WERI-Rb-1 (cell line): Measurements from ENCODE around the gene SLC41A2.
A peak's percentile ranks its signal among the peaks of the same experiment; 100 is the strongest.
"Not testable (repeated sequence)": the region's sequence is repeated elsewhere in the genome, so short reads cannot be mapped to it uniquely, and the experiment has no call there.

Source experiments
- DNase-seq: peaks from one replicate; pipeline ENCODE4 v3.0.0-alpha.2; 2020
- H3K27ac ChIP-seq: fragments of 250-450 bp; sonication (Bioruptor Pico); 2 replicates; pipeline ENCODE4 v1.5.1; 2020; ENCODE audit warnings: mild to moderate bottlenecking, moderate library complexity
- H3K27me3 ChIP-seq: fragments of 250-450 bp; sonication (Bioruptor Pico); 2 replicates; pipeline ENCODE4 v1.5.1; 2021; ENCODE audit warnings: mild to moderate bottlenecking, low read depth, moderate library complexity; ENCODE audit not compliant: insufficient read depth, severe bottlenecking
- H3K36me3 ChIP-seq: fragments of 250-450 bp; sonication (Bioruptor Pico); 2 replicates; pipeline ENCODE4 v1.5.1; 2020; ENCODE audit warnings: mild to moderate bottlenecking, moderate library complexity
- H3K4me3 ChIP-seq: 2 replicates; pipeline ENCODE4 v1.5.1; 2011; ENCODE audit warnings: low read depth, mild to moderate bottlenecking, control low read depth, low read length
- H3K9me3 ChIP-seq: fragments of 250-450 bp; sonication (Bioruptor Pico); 2 replicates; pipeline ENCODE4 v1.5.1; 2021; ENCODE audit warnings: mild to moderate bottlenecking, moderate library complexity; ENCODE audit not compliant: severe bottlenecking
- TF ChIP-seq, protein P1 (sequence below): IDR thresholded peaks from 2 replicates; pipeline ENCODE4 v1.5.1; 2011; ENCODE audit warnings: low read depth, mild to moderate bottlenecking, control low read depth, inconsistent platforms, low read length

The SLC41A2 gene

DNA sequence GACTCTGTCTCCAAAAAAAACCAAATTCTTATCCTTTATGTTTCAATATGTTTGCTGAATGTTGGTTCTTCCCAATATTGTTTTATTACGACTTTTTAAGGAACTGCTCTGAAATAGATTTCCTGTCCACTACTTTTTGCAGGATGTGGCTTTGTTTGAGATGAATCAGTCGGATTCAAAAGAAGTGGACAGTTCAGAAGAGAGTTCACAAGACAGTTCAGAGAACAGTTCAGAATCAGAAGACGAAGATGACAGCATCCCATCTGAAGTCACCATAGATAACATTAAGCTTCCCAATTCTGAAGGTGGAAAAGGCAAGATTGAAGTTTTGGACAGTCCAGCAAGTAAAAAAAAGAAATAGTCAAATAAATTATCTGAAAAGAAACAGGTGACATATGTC lies 36.2 kb upstream of the SLC41A2 start:
- DNase-seq, result no peak
- Histone ChIP-seq H3K27me3 (no peaks in the 10 kb centered on the region), H3K36me3 (peaks cover 65% of the 10 kb centered on the region), H3K4me3 (no peak overlapping the region), H3K27ac (no peak overlapping the region), H3K9me3 (no peaks in the 10 kb centered on the region)
- TF ChIP-seq, protein P1, sequence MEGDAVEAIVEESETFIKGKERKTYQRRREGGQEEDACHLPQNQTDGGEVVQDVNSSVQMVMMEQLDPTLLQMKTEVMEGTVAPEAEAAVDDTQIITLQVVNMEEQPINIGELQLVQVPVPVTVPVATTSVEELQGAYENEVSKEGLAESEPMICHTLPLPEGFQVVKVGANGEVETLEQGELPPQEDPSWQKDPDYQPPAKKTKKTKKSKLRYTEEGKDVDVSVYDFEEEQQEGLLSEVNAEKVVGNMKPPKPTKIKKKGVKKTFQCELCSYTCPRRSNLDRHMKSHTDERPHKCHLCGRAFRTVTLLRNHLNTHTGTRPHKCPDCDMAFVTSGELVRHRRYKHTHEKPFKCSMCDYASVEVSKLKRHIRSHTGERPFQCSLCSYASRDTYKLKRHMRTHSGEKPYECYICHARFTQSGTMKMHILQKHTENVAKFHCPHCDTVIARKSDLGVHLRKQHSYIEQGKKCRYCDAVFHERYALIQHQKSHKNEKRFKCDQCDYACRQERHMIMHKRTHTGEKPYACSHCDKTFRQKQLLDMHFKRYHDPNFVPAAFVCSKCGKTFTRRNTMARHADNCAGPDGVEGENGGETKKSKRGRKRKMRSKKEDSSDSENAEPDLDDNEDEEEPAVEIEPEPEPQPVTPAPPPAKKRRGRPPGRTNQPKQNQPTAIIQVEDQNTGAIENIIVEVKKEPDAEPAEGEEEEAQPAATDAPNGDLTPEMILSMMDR, result no peak

DNA sequence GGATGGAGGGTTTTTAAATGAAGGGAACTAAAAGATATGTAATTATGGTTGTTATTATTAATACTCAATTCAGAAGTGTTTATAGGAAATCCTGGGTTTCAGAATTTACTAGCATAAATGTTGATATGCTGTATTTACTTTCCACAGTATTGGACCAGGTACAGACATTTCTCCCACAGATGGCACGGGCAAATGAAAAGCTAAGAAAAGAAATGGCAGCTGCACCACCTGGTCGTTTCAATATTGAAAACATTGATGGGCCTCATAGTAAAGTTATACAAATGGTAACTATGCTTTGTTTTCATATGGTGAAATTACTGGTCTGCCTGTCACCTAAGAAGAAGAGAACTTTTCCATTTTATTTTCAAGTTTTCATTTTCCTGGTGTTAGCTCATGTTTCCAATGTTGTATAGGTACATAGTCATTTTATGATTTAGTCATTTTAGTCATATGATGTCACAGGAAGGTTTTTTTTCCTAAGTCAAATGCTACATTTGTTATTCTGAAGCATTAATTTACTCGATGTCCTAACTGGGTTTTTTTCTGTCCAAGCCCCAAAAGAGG lies 33.6 kb upstream of the SLC41A2 start:
- no peak overlapping the region for H3K27ac ChIP-seq
- peaks cover 54% of the 10 kb centered on the region for H3K36me3 ChIP-seq
- no peaks in the 10 kb centered on the region for H3K9me3 ChIP-seq
- no peak overlapping the region for H3K4me3 ChIP-seq
- DNase-seq, result no peak
- TF ChIP-seq, protein P1, result no peak
- H3K27me3 ChIP-seq, result no peaks in the 10 kb centered on the region

DNA sequence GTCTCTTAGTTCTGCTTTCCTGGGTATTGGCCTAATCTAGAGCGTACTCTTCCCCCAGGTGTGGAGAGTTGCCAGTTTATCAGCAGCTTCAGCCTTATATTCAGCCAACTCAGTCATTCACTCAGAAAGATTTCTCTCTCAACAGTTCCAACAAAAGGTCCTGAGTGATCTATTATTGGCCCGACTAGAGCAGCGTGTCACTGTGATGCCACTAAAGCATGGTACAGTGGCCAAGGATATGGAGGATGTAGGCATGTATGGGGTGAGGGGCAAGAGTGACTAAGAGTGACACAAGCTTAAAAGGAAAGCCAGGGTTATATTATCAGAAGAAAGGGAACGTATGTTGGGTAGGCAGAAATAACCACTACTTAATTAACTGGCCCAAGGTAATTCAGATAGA lies 32.9 kb upstream of the SLC41A2 start:
- Histone ChIP-seq H3K36me3 (peaks cover 50% of the 10 kb centered on the region), H3K9me3 (no peaks in the 10 kb centered on the region), H3K4me3 (no peak overlapping the region), H3K27ac (no peak overlapping the region), H3K27me3 (no peaks in the 10 kb centered on the region)
- TF ChIP-seq, protein P1, result no peak
- no peak for DNase-seq

DNA sequence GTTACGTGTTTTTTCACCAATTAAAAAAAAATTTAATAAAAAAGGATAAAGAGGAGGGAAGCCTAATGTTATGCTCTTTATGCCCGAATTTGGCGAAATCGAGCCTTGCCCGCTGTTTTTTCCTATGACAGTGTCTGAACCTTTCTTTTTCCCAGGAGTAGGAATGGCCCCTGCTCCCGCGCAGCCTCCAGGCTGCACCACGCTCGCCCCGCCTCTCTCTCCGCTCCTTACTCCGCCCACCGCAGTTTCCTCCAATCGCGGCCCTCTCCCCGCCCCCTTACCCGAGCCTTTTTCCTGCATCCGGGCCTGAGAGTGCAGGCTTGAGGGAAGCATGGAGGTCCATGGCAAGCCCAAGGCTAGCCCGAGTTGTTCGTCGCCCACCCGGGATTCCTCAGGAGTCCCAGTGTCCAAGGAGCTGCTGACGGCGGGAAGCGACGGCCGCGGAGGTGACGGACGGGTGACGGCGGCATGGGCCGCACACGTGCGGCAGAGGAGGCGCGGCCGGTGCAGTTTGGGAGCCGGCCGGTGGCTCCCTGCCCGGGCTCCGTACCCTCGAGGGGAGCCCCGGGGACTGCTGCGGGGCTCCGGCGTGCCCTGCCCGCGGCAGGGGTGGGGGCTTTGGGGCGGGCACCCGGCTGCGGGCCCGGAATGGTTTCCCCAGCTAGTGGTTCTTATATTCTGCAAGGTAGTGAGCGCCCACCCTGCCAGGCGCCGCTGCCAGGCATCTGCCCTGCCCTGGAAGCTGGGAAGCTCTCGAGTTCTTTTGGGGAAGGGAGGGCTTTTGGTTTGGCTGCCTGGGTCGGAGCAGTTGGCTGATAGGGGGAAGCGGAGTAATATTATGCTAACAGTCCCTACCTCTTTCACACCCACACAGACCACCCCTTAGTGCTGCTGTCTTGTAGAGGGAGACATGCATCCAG lies 28.2 kb upstream of the SLC41A2 start, which contains the start of gene NOPCHAP1:
TSS of gene NOPCHAP1 (plus strand) at position 295 of the 920 bp plus-strand sequence. CDS start at position 332, 37 bp downstream.
- H3K27ac ChIP-seq, result peak within 1 kb of the TSS; percentile 61
- peaks cover 17% of the 10 kb centered on the region for H3K36me3 ChIP-seq
- no peaks in the 10 kb centered on the region for H3K27me3 ChIP-seq
- TF ChIP-seq, protein P1, result no peak
- H3K4me3 ChIP-seq, result peak within 1 kb of the TSS; percentile 87
- peak; percentile 95 for DNase-seq
- H3K9me3 ChIP-seq, result no peaks in the 10 kb centered on the region

DNA sequence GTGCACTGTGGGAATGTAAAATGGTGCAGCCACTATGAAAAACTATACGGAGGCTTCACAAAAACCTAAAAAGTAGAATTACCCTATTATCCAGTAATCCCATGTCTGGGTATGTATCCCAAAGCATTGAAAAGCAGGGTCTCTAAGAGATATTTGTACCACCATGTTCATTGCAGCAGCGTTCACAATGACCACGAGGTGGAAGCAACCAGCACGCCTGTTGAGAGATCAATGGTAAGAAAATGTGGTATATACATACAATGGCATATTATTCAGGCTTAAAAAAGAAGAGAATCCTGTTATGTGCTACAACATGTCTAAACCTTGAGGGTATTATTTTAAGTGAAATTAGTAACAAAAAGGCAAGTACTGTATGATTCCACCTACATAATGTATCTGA lies 27.1 kb upstream of the SLC41A2 start:
- no peak for DNase-seq
- TF ChIP-seq, protein P1, result no peak
- H3K4me3 ChIP-seq, result no peak overlapping the region

DNA sequence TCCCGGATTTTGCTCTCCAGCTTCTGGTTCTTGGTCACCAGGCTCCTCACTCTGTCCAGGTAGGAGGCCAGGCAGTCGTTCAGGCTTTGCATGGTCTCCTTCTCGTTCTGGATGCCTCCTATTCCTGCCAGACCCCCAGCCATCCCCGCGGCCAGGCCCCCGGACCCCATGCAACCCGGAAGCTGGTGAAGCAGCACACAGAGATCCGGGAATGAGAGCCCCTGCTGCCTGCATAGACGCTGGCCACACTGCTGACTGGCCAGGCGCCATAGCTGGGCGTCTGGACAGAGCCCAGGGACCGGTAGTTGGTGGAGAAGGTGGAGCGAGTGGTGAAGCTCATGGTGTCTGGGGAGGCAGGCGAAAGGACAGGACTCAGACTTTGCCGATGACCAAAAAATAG lies 19.6 kb upstream of the SLC41A2 start:
- H3K36me3 ChIP-seq, H3K27ac ChIP-seq, DNase-seq, H3K27me3 ChIP-seq, H3K4me3 ChIP-seq, H3K9me3 ChIP-seq: not testable (repeated sequence)

More for the DNA sequence above, 27.1 kb upstream of the SLC41A2 start:
- peaks cover 13% of the 10 kb centered on the region for H3K36me3 ChIP-seq
- H3K9me3 ChIP-seq, result no peaks in the 10 kb centered on the region
- no peaks in the 10 kb centered on the region for H3K27me3 ChIP-seq
- no peak overlapping the region; the same call in 1 of the 2 replicates for H3K27ac ChIP-seq
